IMR-90 (cell line): ENCODE measurements around the gene SKP2. TPM values are rescaled to one million over a fixed set of nuclear protein-coding genes. Genes with fewer than 3 reads are reported as not detected.

ENCODE experiments used
- ATAC-seq: fragments of 200-7000 bp; cut with Tn5 transposase; 2 replicates; pipeline ENCODE4 v1.9.1; 2020; ENCODE audit warnings: low read depth, mild to moderate bottlenecking, moderate library complexity
- BruUV-seq: library from RNA; stranded (reverse); fragments of 400-500 nt; replicated peaks from 2 replicates; lab custom pipeline; 2021; lab: Mats Ljungman, UMichigan
- CTCF ChIA-PET: fragments of 300-600 bp; formaldehyde crosslinking; extraction: SDS; loops from one replicate; lab custom pipeline; 2021; ENCODE audit warnings: antibody characterized with exemption; lab: Yijun Ruan, JAX
- POLR2A ChIA-PET: fragments of 300-600 bp; sonication (Branson Sonifier 250); formaldehyde crosslinking; loops from one replicate; lab custom pipeline; 2022; ENCODE audit warnings: antibody characterized with exemption; ENCODE audit not compliant: unreplicated experiment; lab: Charles Lee
- DNase-seq: peaks from one replicate; pipeline ENCODE4 v3.0.0; 2013
- H2AFZ ChIP-seq: replicated peaks from 2 replicates; pipeline ENCODE3; 2013; ENCODE audit warnings: low read length, mild to moderate bottlenecking; ENCODE audit not compliant: poor library complexity
- H2AK5ac ChIP-seq: 2 replicates; pipeline ENCODE4 v1.6.1; 2013; ENCODE audit warnings: low read depth, low read length, inconsistent platforms
- H2AK9ac ChIP-seq: replicated peaks from 2 replicates; pipeline ENCODE3; 2013; ENCODE audit warnings: mild to moderate bottlenecking, low read depth, low read length, moderate library complexity; ENCODE audit not compliant: poor library complexity
- H2BK120ac ChIP-seq: 2 replicates; pipeline ENCODE4 v1.6.1; 2013; ENCODE audit warnings: low read depth, low read length, inconsistent platforms
- H2BK15ac ChIP-seq: 3 replicates; pipeline ENCODE4 v1.6.1; 2013; ENCODE audit warnings: low read depth, low read length, inconsistent platforms
- H2BK20ac ChIP-seq: 2 replicates; pipeline ENCODE4 v1.6.1; 2013; ENCODE audit warnings: low read depth, mild to moderate bottlenecking, inconsistent platforms, low read length, moderate library complexity
- H2BK5ac ChIP-seq: 2 replicates; pipeline ENCODE4 v1.6.1; 2013; ENCODE audit warnings: mild to moderate bottlenecking, low read depth, low read length, inconsistent platforms; ENCODE audit not compliant: poor library complexity, severe bottlenecking
- H3K14ac ChIP-seq: replicated peaks from 2 replicates; pipeline ENCODE4 v1.6.1; 2013; ENCODE audit warnings: low read depth, low read length, inconsistent platforms
- H3K18ac ChIP-seq: 2 replicates; pipeline ENCODE4 v1.6.1; 2013; ENCODE audit warnings: low read depth, low read length, control low read depth
- H3K23ac ChIP-seq: 2 replicates; pipeline ENCODE4 v1.6.1; 2013; ENCODE audit warnings: low read depth, low read length, inconsistent platforms
- H3K27ac ChIP-seq: 2 replicates; pipeline ENCODE4 v1.5.1; 2013; ENCODE audit warnings: mild to moderate bottlenecking, control low read depth, low read length; ENCODE audit not compliant: insufficient read depth
- H3K27me3 ChIP-seq: 2 replicates; pipeline ENCODE4 v1.6.1; 2013; ENCODE audit warnings: low read length; ENCODE audit not compliant: control insufficient read depth, insufficient read depth
- H3K36me3 ChIP-seq: 2 replicates; pipeline ENCODE4 v1.6.1; 2013; ENCODE audit warnings: low read length, mixed read lengths; ENCODE audit not compliant: control insufficient read depth, insufficient read depth
- H3K4ac ChIP-seq: 2 replicates; pipeline ENCODE4 v1.6.1; 2013; ENCODE audit warnings: low read depth, low read length, inconsistent platforms
- H3K4me1 ChIP-seq: 2 replicates; pipeline ENCODE4 v1.6.1; 2013; ENCODE audit warnings: low read length, mixed read lengths; ENCODE audit not compliant: control insufficient read depth, insufficient read depth
- H3K4me2 ChIP-seq: 2 replicates; pipeline ENCODE4 v1.6.1; 2013; ENCODE audit warnings: low read depth, mild to moderate bottlenecking, control low read depth, low read length, moderate library complexity
- H3K4me3 ChIP-seq: 2 replicates; pipeline ENCODE4 v1.5.1; 2013; ENCODE audit warnings: low read depth, mild to moderate bottlenecking, control low read depth, low read length, moderate library complexity; ENCODE audit not compliant: insufficient read depth
- H3K56ac ChIP-seq: 2 replicates; pipeline ENCODE4 v1.6.1; 2013; ENCODE audit warnings: low read length, inconsistent platforms; ENCODE audit not compliant: insufficient read depth; ENCODE audit errors: extremely low read depth
- H3K79me1 ChIP-seq, 2 experiments: 2 replicates each; pipeline ENCODE4 v1.6.1; 2013; ENCODE audit warnings: low read length in 2 of 2, inconsistent platforms in 1 of 2, low read depth in 1 of 2
- H3K9ac ChIP-seq: 2 replicates; pipeline ENCODE4 v1.6.1; 2013; ENCODE audit warnings: low read depth, low read length, control low read depth
- H3K9me1 ChIP-seq: 2 replicates; pipeline ENCODE4 v1.6.1; 2013; ENCODE audit warnings: low read length, inconsistent platforms; ENCODE audit not compliant: insufficient read depth
- H3K9me3 ChIP-seq: 2 replicates; pipeline ENCODE4 v1.6.1; 2013; ENCODE audit warnings: low read length; ENCODE audit not compliant: control insufficient read depth, insufficient read depth
- H4K20me1 ChIP-seq: 2 replicates; pipeline ENCODE4 v1.6.1; 2013; ENCODE audit warnings: low read length, inconsistent platforms; ENCODE audit not compliant: insufficient read depth
- H4K5ac ChIP-seq: 2 replicates; pipeline ENCODE4 v1.6.1; 2013; ENCODE audit warnings: mild to moderate bottlenecking, low read depth, low read length, control low read depth
- H4K8ac ChIP-seq, 2 experiments: 2 replicates each; pipeline ENCODE4 v1.6.1; 2013; ENCODE audit warnings: low read depth in 2 of 2, low read length in 2 of 2, control low read depth in 1 of 2, inconsistent platforms in 1 of 2
- H4K91ac ChIP-seq: 2 replicates; pipeline ENCODE4 v1.6.1; 2013; ENCODE audit warnings: low read depth, low read length, inconsistent platforms; ENCODE audit not compliant: insufficient read depth
- BHLHE40 ChIP-seq: fragments of 150-350 bp; IDR thresholded peaks from 2 replicates; pipeline ENCODE4 v1.6.1; 2016; ENCODE audit warnings: mild to moderate bottlenecking, low read depth, low read length
- CEBPB ChIP-seq: IDR thresholded peaks from 2 replicates; pipeline ENCODE4 v1.6.1; 2012; ENCODE audit warnings: low read depth, low read length, improper control_type of control experiment
- CHD1 ChIP-seq: IDR thresholded peaks from 2 replicates; pipeline ENCODE4 v1.6.1; 2012; ENCODE audit warnings: low read depth, low read length, improper control_type of control experiment
- MAFK ChIP-seq: IDR thresholded peaks from 2 replicates; pipeline ENCODE4 v1.6.1; 2012; ENCODE audit warnings: low read depth, low read length, improper control_type of control experiment
- NFE2L2 ChIP-seq: fragments of 150-350 bp; IDR thresholded peaks from 2 replicates; pipeline ENCODE4 v1.6.1; 2016; ENCODE audit warnings: low read depth, mild to moderate bottlenecking, low read length
- POLR2A ChIP-seq: IDR thresholded peaks from 2 replicates; pipeline ENCODE4 v1.6.1; 2012; ENCODE audit warnings: mild to moderate bottlenecking, low read depth, low read length
- RAD21 ChIP-seq: IDR thresholded peaks from 2 replicates; pipeline ENCODE4 v1.6.1; 2012; ENCODE audit warnings: low read length, improper control_type of control experiment
- RCOR1 ChIP-seq: IDR thresholded peaks from 2 replicates; pipeline ENCODE4 v1.6.1; 2012; ENCODE audit warnings: mild to moderate bottlenecking, low read length, improper control_type of control experiment; ENCODE audit not compliant: insufficient replicate concordance
- RFX5 ChIP-seq: IDR thresholded peaks from 2 replicates; pipeline ENCODE4 v1.8.0; 2012; ENCODE audit warnings: low read depth, mild to moderate bottlenecking, low read length, moderate library complexity
- SMC3 ChIP-seq: fragments of 150-350 bp; IDR thresholded peaks from 2 replicates; pipeline ENCODE4 v1.6.1; 2016; ENCODE audit warnings: low read depth, mild to moderate bottlenecking, antibody characterized with exemption, low read length, moderate library complexity
- WGBS, 2 experiments: methylation state at CpG; one replicate each; pipeline versions ENCODE4 v1.1.5 to v1.1.7; 2013; ENCODE audit warnings: missing lambda C conversion rate in 2 of 2; ENCODE audit not compliant: insufficient read length in 1 of 2; ENCODE audit errors: extremely low coverage in 2 of 2; 5-methylcytosine and 5-hydroxymethylcytosine counted together
- dilution Hi-C: fragments of 300-500 bp; cut with HindIII; formaldehyde crosslinking; loops from one replicate; pipeline ENCODE4 v1.14.3; 2018; ENCODE audit warnings: low sequenced_read_pairs; ENCODE audit not compliant: unreplicated experiment
- in situ Hi-C: fragments of 300-500 bp; cut with MboI; formaldehyde crosslinking; loops from 3 replicates; pipeline ENCODE4 v1.14.3; 2019; ENCODE audit warnings: low sequenced_read_pairs, inconsistent platforms, mixed read lengths
- intact Hi-C: fragments of 100-400 bp; cut with micrococcal nuclease; formaldehyde crosslinking; loops from 2 replicates; pipeline ENCODE4 v1.10.0; 2022
- polyA plus RNA-seq, 3 experiments: library from polyadenylated mRNA; depleted of rRNA; stranded (reverse); fragments of >200 nt; gene quantifications; 2 replicates each; pipeline ENCODE4 v1.2.3, GENCODE V29; 2012; ENCODE audit warnings: low replicate concordance in 1 of 3
- total RNA-seq: library from RNA; depleted of rRNA; stranded (reverse); fragments of >200 nt; gene quantifications from 2 replicates; pipeline ENCODE4 v1.2.3, GENCODE V29; 2012
- TF ChIP-seq, protein P1 (sequence below): fragments of 150-350 bp; IDR thresholded peaks from 2 replicates; pipeline ENCODE4 v1.6.1; 2016; ENCODE audit warnings: low read depth, mild to moderate bottlenecking, low read length, moderate library complexity, borderline replicate concordance
- TF ChIP-seq, protein P2 (sequence below): fragments of 150-350 bp; IDR thresholded peaks from 2 replicates; pipeline ENCODE4 v1.6.1; 2017; ENCODE audit warnings: mild to moderate bottlenecking, antibody characterized with exemption, low read length, low read depth
- TF ChIP-seq, protein P3 (sequence below): conservative IDR thresholded peaks from 2 replicates; pipeline ENCODE4 v1.5.1; 2012; ENCODE audit warnings: mild to moderate bottlenecking, low read depth, low read length, improper control_type of control experiment

The SKP2 gene
- total and polyA plus RNA-seq, 2 of the 4 experiments (the other 2 are of a cell fraction): 23.3 to 92.1 TPM

- H3K4me1 ChIP-seq: peaks cover 5% of the 10 kb centered on the region
- BruUV-seq: no TSS peak
- H3K9me3 ChIP-seq: no peaks in the 10 kb centered on the region
- H2BK5ac ChIP-seq: no peak overlapping the region
- no peak overlapping the region for H3K56ac ChIP-seq
- H3K27me3 ChIP-seq: no peaks in the 10 kb centered on the region
- no peak overlapping the region for H3K4me2 ChIP-seq
- no peak overlapping the region for H3K14ac ChIP-seq
- peaks cover 5 to 17% of the 10 kb centered on the region in 2 experiments; a peak in 2 of 4 replicates for H3K79me1 ChIP-seq
- in situ Hi-C loops (no loop called here), dilution Hi-C loops (no loop called here), intact Hi-C loops (no loop called here)
- no peak overlapping the region for H2AFZ ChIP-seq
- no peaks in the 10 kb centered on the region; the same call in 1 of the 2 replicates for H4K20me1 ChIP-seq
- H2AK9ac ChIP-seq: no peak overlapping the region
- no peak for DNase-seq
- no peak overlapping the region for H3K4ac ChIP-seq
- no peak overlapping the region for H4K5ac ChIP-seq
- H3K27ac ChIP-seq: no peak overlapping the region
- ChIA-PET POLR2A (no interaction called here), CTCF (no interaction called here)
- no peak overlapping the region for H3K23ac ChIP-seq
- no peaks in the 10 kb centered on the region for H3K36me3 ChIP-seq
- no peaks in the 10 kb centered on the region for H3K9me1 ChIP-seq
- no CpG with 5 or more reads among the region's 1 CpG for WGBS, 2 experiments
- H3K9ac ChIP-seq: no peak overlapping the region
- TF ChIP-seq BHLHE40 (no peak), MAFK (no peak), CEBPB (no peak), NFE2L2 (no peak), RAD21 (no peak), RFX5 (no peak), RCOR1 (no peak), POLR2A (no peak), CHD1 (no peak), SMC3 (no peak)
- TF ChIP-seq, protein P1, sequence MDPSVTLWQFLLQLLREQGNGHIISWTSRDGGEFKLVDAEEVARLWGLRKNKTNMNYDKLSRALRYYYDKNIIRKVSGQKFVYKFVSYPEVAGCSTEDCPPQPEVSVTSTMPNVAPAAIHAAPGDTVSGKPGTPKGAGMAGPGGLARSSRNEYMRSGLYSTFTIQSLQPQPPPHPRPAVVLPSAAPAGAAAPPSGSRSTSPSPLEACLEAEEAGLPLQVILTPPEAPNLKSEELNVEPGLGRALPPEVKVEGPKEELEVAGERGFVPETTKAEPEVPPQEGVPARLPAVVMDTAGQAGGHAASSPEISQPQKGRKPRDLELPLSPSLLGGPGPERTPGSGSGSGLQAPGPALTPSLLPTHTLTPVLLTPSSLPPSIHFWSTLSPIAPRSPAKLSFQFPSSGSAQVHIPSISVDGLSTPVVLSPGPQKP: no peak
- TF ChIP-seq, protein P2, sequence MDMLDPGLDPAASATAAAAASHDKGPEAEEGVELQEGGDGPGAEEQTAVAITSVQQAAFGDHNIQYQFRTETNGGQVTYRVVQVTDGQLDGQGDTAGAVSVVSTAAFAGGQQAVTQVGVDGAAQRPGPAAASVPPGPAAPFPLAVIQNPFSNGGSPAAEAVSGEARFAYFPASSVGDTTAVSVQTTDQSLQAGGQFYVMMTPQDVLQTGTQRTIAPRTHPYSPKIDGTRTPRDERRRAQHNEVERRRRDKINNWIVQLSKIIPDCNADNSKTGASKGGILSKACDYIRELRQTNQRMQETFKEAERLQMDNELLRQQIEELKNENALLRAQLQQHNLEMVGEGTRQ: no peak
- TF ChIP-seq, protein P3, sequence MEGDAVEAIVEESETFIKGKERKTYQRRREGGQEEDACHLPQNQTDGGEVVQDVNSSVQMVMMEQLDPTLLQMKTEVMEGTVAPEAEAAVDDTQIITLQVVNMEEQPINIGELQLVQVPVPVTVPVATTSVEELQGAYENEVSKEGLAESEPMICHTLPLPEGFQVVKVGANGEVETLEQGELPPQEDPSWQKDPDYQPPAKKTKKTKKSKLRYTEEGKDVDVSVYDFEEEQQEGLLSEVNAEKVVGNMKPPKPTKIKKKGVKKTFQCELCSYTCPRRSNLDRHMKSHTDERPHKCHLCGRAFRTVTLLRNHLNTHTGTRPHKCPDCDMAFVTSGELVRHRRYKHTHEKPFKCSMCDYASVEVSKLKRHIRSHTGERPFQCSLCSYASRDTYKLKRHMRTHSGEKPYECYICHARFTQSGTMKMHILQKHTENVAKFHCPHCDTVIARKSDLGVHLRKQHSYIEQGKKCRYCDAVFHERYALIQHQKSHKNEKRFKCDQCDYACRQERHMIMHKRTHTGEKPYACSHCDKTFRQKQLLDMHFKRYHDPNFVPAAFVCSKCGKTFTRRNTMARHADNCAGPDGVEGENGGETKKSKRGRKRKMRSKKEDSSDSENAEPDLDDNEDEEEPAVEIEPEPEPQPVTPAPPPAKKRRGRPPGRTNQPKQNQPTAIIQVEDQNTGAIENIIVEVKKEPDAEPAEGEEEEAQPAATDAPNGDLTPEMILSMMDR: no peak
- H2BK120ac ChIP-seq: no peak overlapping the region
- no peak overlapping the region for H3K18ac ChIP-seq
- H2BK20ac ChIP-seq: no peak overlapping the region
- H2AK5ac ChIP-seq: no peak overlapping the region
- H2BK15ac ChIP-seq: no peak overlapping the region
- H4K8ac ChIP-seq: no peak overlapping the region
- no peak for ATAC-seq
- H4K91ac ChIP-seq: no peak overlapping the region
- no peak overlapping the region for H3K4me3 ChIP-seq
Observed at GRCh38 chr5:36230151-36230790, 78.4 kb downstream of the SKP2 start.
